CD4-positive, alpha-beta T cell treated with Interferon gamma for 1 hour (primary cell): ENCODE measurements around the gene PARD6G.

ENCODE experiments used
- DNase-seq: peaks from one replicate; pipeline ENCODE4 v3.0.0-alpha.2; 2020

The PARD6G gene

DNA sequence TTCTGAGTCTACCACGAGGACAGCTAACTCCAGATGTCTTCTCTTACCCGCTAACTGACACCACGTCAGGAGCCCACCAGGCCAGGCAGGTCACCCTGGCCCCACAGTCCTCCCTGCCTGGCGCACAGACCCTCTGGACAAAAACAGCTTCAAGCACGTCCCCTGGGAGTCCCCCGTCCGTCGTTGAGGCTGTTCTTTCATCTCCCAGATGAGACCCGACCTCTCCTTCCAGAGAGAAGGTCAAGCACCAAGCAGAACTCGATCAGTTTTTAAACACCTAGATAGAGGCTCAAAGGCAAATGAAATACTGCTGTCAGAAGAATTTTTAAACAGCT lies 57.8 kb downstream of the PARD6G start:
- no peak for DNase-seq

DNA sequence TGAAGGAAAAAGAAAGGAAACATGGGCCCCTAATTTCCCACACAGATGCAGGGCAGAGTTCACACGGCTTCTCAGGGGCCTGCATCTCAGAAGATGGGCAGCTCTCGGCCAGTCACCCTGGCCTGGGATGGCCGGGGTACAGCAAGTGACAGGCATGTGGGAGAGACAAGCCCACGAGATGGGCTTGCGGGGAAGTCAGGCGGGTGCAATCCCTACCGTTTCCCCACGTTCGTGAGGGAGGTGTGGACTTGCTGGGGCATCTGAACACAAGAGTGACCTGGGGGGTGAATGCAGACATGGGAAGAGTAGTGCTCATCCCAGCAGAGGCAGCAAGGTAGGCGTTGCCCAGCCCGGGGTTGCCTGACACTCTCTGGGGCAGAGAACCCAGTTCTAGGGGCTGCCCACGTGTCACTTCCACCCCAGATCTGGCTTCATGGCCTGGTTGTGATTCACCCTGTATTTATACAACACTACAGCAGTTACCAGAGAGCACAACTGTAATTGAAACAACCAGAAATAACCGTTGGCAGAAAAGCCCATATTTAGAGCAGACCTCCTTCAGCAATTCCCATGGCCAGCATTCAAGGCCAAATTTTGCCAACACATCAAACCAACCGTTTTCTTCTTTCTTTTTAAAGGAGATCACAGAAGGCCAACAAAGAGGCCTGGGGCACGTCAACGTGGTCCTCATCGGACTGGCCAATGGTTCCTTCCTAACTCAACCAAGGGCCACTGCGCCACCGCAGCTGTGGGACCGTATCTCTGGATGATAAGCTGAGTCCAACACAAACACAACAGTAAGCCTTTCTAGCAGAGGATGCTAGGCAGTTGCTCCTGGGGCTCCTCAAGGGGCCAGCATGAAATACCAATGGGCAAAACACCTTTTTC lies 58.4 kb downstream of the PARD6G start:
- DNase-seq, result no peak

DNA sequence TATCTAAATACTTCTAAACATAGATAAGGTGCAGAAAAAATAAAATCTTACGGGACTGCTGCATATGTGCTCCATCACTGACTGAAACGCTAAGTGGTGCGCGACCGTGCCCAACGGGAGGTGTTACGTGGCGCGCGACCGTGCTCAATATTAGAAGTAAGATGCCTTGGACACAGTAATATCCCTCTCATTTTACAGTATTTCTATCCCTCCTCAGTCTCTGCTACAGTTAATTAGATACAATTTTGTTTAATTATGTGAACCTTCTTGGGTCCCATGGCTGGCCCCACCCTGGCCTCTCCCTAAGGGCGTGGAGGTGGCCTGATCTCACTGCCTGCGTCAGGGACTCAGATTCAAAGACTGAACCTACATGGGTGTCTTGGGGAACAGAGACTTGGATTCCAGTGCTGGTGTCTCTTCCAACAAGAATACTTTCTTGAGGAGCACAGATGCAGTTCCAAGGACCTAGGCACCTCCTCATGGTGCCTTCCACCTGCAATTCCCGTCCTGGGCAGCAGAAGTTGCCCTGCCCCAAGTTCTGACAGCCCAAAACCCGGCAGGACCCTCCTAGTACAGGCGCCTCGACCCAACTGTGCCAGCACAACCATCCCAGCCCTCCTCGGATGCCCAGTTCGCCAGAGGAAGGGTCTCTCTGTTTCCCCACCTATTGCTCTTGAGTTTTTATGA lies 59.2 kb downstream of the PARD6G start:
- DNase-seq, result no peak

DNA sequence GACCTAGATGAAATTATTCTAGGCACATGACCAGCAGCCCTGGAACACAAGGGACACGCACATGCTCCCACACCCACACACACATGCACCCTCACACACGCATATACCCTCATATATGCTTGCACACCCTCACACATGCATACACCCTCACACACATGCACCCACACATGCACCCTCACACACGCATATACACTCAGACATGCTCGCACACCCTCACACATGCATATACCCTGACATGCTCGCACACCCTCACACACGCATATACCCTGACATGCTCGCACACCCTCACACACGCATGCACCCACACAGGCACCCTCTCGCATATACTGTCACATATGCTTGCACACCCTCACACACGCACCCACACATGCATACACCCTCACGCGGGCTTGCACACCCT lies 61.8 kb downstream of the PARD6G start:
- DNase-seq, result no peak

DNA sequence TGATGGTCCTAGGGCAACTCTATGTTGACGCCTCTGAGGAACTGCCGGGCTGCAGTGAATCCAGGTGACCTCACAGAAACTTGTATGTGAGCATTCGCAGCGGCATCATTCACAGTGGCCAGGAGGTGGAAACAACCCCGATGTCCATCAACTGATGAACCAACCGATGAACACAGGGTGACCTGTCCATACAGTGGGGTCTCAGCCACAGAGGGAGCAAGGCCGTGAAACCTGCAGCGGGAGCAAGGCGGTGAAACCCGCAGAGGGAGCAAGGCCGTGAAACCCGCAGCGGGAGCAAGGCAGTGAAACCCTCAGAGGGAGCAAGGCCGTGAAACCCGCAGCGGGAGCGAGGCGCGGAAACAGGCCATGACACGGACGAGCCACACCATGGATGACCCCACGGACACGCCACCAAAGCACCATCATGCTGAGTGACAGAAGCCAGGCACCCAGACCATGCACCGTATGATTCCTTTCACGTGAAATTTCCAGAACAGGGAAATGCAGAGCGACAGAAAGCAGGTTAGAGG lies 63.0 kb downstream of the PARD6G start:
- DNase-seq, result no peak

DNA sequence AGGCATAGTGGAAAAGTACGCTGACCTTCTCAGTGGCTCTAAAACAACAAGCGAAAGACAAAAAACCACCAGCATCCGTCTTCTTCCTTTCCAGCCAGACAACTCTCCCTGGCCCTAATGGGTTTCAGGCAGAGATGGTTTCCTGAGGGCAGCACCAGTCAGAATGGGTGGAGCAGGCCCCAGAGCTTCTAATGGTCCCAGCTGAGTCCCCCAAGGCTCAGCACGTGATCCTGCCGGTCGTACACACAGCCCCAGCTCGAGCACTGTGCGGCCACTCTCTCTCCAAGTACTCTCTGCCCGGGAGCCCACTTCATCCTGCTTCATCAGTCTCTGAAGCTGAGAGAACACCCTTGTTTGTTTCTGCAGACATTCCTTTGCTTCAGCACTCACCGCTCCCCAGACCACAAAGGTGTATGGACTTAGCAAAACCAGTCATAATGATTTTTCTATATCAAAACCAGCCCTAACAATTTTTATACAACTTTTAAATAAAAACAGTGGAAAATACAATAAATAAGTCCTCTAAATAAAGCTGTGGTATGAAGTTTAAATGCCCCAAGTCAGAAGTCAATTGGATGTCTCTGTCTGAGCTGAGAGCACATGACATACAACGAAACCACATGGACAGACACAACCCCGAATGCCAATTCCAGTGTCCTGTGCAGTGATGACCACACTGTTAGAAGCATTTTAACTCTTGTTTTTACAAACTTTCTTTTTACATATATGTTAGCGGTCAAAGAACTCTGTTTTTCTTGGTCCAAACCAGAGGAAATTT lies 63.9 kb downstream of the PARD6G start:
- DNase-seq, result no peak

DNA sequence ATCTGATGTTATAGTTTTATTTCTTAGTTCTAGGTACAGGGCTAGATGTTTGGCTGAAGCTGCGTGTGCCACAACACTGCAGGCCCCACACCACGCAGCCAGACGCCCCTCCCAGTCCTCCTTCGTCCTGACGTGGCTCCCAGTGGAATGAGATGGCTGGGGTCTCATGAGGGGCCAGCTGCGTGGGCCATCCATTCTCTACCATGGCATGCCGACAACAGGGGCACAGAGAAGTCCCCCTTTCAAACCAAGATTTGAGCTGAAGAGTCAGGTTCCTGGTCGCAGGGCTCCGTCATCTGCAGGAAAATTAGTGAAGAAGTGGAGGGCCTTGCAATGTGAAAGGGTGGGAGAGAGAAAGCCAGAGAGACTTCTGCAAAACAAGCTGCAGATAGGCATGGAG lies 64.5 kb downstream of the PARD6G start:
- DNase-seq, result no peak

DNA sequence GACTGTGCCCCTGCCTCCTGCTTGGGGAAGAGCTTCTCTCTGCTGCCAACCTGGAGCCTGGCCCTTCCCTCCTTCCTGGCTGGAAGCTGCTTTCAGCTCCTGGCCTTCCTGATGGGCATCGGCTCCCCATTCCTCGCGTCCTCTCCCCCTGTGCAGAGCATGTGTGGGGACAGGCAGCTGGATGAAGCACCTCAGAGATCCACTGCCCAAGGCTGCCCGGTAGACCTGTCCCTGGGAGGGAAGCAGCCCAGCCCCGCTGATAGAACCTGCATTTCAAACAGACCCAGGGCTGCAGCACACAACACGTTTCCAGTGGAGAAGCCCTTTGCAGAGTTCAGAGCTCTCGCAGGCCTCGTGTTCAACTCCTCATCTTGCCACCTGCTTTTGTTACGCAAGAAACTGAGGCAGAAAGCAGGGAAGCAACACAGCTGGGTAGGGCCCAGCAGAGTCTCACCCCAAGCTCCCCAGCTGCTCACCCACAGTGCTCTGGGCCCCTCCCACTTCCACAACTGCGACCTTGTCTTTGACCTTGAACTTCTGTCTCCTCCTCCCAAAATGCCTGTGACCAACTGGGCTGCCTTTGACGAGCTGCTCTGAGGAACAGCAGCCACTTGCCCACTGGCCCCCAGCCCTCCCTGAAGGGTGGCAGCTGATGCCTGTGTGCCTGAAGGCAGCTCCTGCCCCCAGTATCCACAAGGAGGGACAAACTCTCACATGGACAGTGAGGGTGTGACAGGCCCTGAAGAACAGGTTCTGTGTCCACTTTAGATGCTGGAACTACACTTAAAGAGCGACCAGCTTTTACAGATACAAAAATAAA lies 65.5 kb downstream of the PARD6G start:
- no peak for DNase-seq

DNA sequence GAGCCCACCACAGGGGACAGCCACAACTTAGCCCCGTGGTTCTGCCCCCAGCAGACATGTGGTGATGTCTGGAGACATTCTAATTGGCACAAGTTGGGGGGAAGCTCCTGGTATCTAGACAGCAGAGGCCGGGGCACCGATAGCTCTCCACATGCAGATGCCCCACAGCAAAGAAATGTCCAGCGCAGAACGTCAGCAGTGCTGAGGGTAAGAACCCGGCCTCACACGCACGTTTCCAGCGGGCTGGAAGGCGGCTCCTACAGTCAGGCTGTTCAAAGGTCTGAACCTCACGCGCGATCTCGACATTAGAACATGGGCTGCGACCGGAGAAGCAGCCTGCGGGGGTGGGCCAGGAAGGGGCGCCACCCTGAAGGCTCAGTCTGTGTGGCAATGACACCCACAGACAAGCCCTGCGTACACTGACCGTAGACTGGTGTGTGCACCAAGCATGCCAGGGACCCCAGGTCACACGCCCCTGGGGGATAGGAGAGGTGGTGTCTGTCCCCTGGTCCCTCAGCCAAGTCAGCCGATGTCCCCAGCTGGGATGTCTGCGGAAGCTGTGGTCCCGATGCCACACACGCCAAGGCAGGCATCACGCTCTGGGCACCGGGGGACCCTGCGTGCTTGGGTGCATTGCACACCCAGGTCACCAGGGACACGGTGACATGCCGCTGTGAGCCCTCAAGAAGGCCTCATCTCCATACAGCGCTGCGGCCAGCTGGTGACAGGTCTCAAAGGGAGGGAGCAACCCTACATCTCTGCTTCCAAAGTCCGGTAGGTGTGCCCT lies 66.3 kb downstream of the PARD6G start:
- no peak for DNase-seq

DNA sequence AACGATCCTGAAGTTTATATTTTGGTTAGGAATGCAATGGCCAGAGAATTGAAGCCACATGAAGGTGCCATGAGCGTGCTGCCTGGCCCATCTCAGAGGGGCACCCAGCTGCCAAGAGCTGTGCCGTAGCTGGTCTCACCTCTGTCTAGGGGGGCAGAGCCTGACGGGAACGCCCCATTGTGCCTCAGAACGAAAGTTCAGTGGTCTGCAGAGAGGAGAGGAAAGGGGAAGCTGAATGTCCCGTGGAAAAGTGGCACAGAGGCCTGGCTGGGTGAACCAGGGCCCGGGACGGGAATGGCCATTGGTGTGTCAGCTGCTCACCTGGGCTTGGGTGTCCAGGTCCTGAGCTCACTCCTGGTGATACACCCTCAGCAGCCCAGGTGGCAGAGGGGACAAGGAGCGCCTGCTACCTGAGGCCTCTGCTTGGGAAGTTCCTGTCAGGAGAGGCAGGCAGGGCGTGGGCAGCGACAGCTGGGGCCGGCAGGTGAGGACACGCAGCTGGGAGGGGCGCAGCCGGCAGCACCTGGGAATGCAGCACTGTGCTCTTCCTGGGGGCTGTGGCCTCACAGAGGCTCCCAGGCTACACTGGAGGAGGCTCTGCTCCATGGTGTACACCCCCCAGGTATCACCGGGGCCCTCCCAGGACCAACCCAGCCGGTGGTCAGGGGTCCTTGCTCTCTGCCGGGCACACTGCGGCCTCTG lies 67.3 kb downstream of the PARD6G start:
- no peak for DNase-seq

DNA sequence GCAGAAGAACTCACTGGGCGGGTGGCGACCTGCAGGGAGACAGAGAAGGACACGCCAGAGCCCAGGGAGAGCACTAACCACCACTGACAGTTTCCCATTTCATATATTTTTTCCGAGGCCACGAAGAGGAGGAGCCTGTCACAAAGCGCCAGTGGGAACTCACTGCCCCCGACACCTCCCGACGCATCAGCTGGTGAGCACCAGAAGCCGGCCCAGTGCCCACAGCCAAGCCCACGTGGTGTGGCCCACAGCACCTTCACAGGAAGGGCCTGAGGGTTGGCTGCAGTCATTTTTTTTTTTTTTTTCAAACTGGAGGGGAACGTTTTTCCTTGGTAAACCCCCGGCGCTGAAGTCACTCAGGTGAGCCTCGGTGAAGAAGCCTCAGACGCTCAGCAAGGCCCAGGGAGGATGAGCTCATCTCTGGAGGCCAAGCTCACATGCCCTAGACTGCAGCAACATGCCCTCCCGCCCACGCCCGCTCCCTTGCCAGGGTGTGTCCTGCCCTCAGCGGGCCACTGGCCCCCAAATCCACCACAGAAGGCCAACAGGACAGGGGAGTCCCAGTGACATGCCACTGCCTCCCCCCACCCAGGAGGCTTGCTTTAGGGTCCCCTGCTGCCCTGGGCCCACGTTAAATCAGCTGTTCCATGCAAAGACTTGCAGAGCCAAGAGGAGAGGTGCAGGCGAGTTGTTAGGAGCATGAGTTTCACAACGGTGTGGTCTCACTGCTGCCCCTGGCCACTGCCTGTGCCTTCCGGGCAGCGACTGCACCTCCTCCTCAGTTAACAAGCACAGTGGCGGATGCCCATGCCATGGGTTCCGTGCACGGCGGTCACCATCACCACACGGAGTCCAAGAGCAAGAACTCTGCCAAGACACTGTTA lies 68.1 kb downstream of the PARD6G start:
- no peak for DNase-seq

DNA sequence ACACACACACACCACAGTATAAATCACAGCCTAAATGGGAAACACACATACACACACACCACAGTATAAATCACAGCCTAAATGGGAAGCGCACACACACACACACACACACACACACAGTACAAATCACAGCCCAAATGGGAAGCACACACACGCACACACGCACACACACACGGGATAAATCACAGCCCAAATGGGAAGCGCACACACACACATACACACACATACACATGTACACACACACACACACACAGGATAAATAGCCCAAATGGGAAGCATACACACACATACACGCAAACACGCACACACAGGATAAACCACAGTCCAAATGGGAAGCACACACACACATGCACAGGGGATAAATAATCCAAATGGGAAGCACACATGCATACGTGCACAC lies 70.2 kb downstream of the PARD6G start:
- no peak for DNase-seq

DNA sequence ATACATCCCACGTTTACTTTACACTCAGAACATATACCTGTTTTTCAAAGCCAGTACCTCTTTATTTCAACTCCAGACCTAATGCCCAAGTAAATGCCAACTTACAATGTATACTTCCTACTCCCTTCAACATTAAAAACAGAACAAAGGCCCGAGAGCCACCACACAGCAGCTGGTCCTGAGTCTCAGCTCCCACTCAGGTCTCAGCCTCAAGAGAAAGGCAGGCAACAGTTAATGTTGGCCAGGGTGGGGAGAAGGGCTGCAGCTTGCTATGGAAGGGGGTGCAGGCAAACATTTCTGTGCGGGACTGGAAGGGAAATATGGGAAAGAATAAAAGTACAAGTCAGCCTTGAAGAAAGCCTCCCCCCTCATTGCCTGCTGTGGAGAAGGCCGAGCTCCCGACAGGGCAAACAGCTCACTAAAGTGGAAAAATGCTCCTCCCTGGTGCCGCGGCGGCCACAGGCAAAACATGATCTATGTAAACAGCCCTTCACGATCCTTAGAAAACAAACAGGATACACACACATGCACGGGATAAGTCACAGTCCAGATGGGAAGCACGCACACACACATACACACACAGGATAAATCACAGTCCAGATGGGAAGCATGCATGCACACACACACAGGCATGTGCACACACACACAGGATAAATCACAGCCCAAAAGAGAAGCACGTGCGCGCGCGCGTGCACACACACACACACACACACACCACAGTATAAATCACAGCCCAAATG lies 70.8 kb downstream of the PARD6G start:
- no peak for DNase-seq

DNA sequence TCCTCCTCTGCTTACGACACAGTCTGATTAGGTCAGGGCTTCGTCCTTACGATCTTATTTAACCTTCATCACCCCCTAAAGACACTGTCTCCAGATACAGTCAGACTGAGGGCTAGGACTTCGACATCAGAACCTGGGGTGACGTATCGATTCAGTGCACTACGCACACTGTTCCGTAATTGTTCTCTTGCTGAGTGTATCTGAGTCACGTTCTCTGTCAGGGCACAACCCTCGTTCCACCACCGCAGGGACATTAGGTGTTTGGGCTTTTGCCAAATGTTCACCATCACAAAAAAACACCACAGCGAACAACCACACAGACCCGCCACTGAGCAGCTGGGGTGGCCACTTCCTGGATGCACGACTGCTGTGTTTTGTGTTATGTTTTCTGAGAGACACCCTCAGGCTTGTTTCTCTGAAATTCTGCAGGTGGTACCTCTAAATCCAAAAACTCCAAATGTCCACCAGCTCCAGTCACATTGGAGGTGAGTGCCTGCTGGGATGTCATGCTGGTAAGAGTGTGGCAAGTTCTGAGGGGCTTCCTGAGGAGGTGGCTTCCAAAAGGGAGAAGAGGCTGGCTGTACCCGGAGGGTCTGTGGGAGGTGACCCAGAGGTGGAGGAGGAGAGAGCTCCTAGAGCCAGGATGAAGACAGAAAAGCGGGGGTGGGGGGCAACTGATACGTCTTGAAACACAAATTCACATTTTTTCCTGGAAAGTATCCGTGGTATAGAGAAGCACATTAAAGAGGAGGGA lies 71.7 kb downstream of the PARD6G start:
- DNase-seq, result peak; percentile 69

DNA sequence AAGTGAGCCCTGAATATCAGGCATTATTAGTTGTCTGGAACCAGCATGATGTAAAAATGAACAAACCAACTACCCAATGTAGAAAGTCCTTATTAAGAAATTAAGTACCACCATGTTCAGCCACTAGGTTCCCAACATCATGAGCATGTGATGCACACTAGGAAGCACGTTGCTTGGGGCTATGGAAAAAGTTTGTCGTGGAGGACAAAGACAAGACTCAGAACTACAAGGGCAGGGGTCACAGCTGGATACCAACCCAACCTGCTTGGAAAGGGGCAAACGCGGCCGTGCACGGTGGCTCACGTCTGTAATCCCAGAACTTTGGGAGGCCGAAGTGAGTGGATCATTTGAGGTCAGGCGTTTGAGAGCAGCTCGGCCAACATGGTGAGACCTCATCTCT lies 74.3 kb downstream of the PARD6G start:
- no peak for DNase-seq

DNA sequence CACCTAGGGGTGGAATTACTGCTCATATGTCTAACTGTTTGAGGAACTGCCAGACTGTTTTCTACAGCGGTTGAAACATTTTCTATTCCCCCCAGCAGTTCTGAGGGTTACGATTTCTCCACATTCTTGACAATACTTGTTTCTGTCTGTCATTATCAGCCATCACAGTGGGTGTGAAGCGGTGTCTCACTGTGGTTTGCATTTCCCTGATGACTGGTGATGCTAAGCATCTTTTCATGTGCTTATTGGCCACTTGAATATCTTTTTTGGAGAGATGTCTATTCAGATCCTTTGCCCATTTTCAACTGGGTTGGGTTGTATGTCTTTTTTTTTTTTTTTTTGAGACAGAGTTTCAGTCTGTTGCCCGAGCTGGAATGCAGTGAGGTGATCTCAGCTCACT lies 75.3 kb downstream of the PARD6G start:
- no peak for DNase-seq

DNA sequence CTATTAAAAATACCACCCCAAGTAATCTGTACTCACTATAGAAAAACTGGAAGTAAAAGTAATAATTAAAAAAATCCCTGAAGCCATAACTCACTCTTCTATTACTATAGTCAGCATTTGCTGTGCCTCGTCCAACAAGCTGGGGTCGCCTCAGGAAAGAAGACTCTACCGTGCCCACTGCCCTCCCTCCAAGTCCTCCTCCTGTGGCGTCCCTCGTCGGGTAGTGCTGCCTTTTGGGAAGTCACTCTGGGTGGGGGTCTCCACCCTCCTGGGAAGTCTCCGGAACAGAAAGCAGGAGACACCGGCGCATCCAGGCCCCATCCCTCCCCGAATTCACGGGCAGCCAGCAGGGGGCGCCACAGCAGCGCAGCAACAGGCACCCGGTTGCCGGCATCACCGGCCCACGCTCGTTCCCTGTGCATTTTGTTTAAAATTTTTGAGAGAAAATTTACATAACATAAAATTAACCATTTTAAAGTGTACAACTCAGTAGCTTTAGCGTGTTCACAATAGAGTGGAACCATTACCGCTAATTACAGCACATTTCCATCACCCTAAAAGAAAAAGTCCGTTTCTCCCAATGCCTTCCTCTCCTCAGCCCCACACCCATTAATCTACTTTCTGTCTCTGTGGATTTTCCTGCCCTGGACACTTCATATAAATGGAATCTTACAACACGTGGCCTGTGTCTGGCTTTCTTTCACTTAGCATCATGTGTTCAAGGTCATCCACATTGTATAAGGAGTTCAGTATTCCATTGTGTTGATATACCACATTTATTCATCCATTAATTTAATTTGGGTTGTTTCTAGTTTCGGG lies 76.1 kb downstream of the PARD6G start:
- DNase-seq, result no peak
